ENCODE data around the gene RAD51B. TPM values are rescaled to one million over a fixed set of nuclear protein-coding genes. Genes with fewer than 3 reads are reported as not detected.

RAD51B gene
- total and polyA plus RNA-seq, 4 donors = 2.5 to 95.0 (median 9.6) TPM

- Histone ChIP-seq H3K9me3 (ENCODE audit: control insufficient read depth in 4 of 4, insufficient read depth in 3 of 4, low read length in 3 of 4) (no peaks in the 10 kb centered on the region), H3K9ac (ENCODE audit: insufficient read depth in 1 of 2, low read length in 2 of 2) (no peak overlapping the region), H3K27ac (ENCODE audit: low read depth in 1 of 2, low read length in 1 of 2) (no peak overlapping the region), H3K4me1 (ENCODE audit: control insufficient read depth in 5 of 5, insufficient read depth in 5 of 5, low read length in 5 of 5) (peaks cover 2 to 17% (median 7%) of the 10 kb centered on the region in 5 donors), H3K4me3 (no peak overlapping the region), H3K36me3 (ENCODE audit: control insufficient read depth in 4 of 4, insufficient read depth in 4 of 4, low read length in 4 of 4) (no peaks in the 10 kb centered on the region), H3K27me3 (ENCODE audit: control insufficient read depth in 3 of 3, insufficient read depth in 3 of 3, low read length in 2 of 3) (no peaks in the 10 kb centered on the region)
- TF ChIP-seq CTCF (IDR thresholded peaks at IDR 0.05; ENCODE audit: control extremely low read depth, extremely low read depth) = no peak
- no peak for ATAC-seq (ENCODE audit: insufficient read depth, low FRiP score)
- no peak for DNase-seq
Measured at GRCh38 chr14:68475802-68476201, 656.2 kb downstream of the RAD51B start.

- Histone ChIP-seq H3K4me3 (no peak overlapping the region), H3K36me3 (ENCODE audit: control insufficient read depth in 4 of 4, insufficient read depth in 4 of 4, low read length in 4 of 4) (no peaks in the 10 kb centered on the region), H3K9me3 (ENCODE audit: control insufficient read depth in 4 of 4, insufficient read depth in 3 of 4, low read length in 3 of 4) (no peaks in the 10 kb centered on the region), H3K9ac (ENCODE audit: insufficient read depth in 1 of 2, low read length in 2 of 2) (no peak overlapping the region), H3K27ac (ENCODE audit: low read depth in 1 of 2, low read length in 1 of 2) (peak overlapping the region; percentile 20 to 55), H3K4me1 (ENCODE audit: control insufficient read depth in 5 of 5, insufficient read depth in 5 of 5, low read length in 5 of 5) (peaks cover 2 to 15% (median 7%) of the 10 kb centered on the region in 5 donors), H3K27me3 (ENCODE audit: control insufficient read depth in 3 of 3, insufficient read depth in 3 of 3, low read length in 2 of 3) (no peaks in the 10 kb centered on the region)
- 67% methylated on average over 10 of the region's 10 CpGs for WGBS, 2 donors
- peak; percentile 35 for ATAC-seq (ENCODE audit: insufficient read depth, low FRiP score)
- peak in 1 of 3 donors; percentile 36 for DNase-seq
- no peak for TF ChIP-seq CTCF (IDR thresholded peaks at IDR 0.05; ENCODE audit: control extremely low read depth, extremely low read depth)
Measured at GRCh38 chr14:68476212-68477109, 656.9 kb downstream of the RAD51B start.

GRCh38 chr14:68477110-68477455, 657.5 kb downstream of the RAD51B start:
- DNase-seq = no peak
- no peak for TF ChIP-seq CTCF (IDR thresholded peaks at IDR 0.05; ENCODE audit: control extremely low read depth, extremely low read depth)

More at GRCh38 chr14:68477110-68477455, 657.5 kb downstream of the RAD51B start:
- no peak for ATAC-seq (ENCODE audit: insufficient read depth, low FRiP score)
- Histone ChIP-seq H3K9me3 (ENCODE audit: control insufficient read depth in 4 of 4, insufficient read depth in 3 of 4, low read length in 3 of 4) (no peaks in the 10 kb centered on the region), H3K27me3 (ENCODE audit: control insufficient read depth in 3 of 3, insufficient read depth in 3 of 3, low read length in 2 of 3) (no peaks in the 10 kb centered on the region), H3K36me3 (ENCODE audit: control insufficient read depth in 4 of 4, insufficient read depth in 4 of 4, low read length in 4 of 4) (no peaks in the 10 kb centered on the region), H3K9ac (ENCODE audit: insufficient read depth in 1 of 2, low read length in 2 of 2) (no peak overlapping the region), H3K4me1 (ENCODE audit: control insufficient read depth in 5 of 5, insufficient read depth in 5 of 5, low read length in 5 of 5) (peaks cover 2 to 10% (median 7%) of the 10 kb centered on the region in 5 donors), H3K4me3 (no peak overlapping the region), H3K27ac (ENCODE audit: low read depth in 1 of 2, low read length in 1 of 2) (peak overlapping the region in 1 of 2 donors; percentile 20)
- 97 to 99% methylated on average over 4 of the region's 4 CpGs for WGBS, 2 donors
